Fibroblast of the aortic adventitia (primary cell): ENCODE measurements around the gene LRRC70. TPM values are rescaled to one million over a fixed set of nuclear protein-coding genes. Genes with fewer than 3 reads are reported as not detected.

Experiments used
- DNase-seq: peaks from one replicate; pipeline ENCODE4 v3.0.0-alpha.2; 2010; ENCODE audit warnings: low read depth
- H3K4me3 ChIP-seq: 2 replicates; pipeline ENCODE4 v1.5.1; 2011; ENCODE audit warnings: low read depth, mild to moderate bottlenecking, control low read depth, low read length, moderate library complexity
- total RNA-seq: library from RNA; depleted of rRNA; stranded (reverse); fragments of >200 nt; gene quantifications from 2 replicates; pipeline ENCODE4 v1.2.3, GENCODE V29; 2012; ENCODE audit warnings: low replicate concordance
- TF ChIP-seq, protein P1 (sequence below): IDR thresholded peaks from 2 replicates; pipeline ENCODE4 v1.5.1; 2011; ENCODE audit warnings: mild to moderate bottlenecking, low read length, control low read depth, inconsistent platforms; ENCODE audit not compliant: insufficient read depth

LRRC70 gene, protein sequence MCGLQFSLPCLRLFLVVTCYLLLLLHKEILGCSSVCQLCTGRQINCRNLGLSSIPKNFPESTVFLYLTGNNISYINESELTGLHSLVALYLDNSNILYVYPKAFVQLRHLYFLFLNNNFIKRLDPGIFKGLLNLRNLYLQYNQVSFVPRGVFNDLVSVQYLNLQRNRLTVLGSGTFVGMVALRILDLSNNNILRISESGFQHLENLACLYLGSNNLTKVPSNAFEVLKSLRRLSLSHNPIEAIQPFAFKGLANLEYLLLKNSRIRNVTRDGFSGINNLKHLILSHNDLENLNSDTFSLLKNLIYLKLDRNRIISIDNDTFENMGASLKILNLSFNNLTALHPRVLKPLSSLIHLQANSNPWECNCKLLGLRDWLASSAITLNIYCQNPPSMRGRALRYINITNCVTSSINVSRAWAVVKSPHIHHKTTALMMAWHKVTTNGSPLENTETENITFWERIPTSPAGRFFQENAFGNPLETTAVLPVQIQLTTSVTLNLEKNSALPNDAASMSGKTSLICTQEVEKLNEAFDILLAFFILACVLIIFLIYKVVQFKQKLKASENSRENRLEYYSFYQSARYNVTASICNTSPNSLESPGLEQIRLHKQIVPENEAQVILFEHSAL
- 1.2 and 1.6 TPM in 2 replicates for total RNA-seq

DNA sequence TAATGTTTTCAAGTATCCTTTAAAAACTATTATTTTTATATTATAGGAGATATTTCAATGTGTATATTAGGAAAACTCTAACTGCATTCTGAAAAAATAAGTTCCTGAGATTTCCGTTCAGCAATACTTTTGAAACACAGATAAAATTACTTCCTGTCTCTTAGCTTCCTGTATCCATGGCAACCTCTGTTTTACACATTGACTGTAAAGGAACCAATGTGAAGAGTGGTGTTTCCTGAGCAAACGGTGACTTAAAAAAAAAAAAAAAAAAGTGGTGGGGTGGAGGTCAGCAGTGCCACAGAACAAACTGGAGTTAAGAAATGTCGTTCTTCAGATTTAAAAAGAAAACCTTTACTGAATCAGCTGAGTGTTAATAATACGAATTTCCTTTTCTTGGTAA is at the start of gene LRRC70:
Gene LRRC70, plus strand, starts transcription at position 280 of the 400 bp plus-strand sequence. CDS start 620 bp downstream, outside the sequence.
- no peak within 1 kb of the TSS for H3K4me3 ChIP-seq
- peak; percentile 35 for DNase-seq
- TF ChIP-seq, protein P1, sequence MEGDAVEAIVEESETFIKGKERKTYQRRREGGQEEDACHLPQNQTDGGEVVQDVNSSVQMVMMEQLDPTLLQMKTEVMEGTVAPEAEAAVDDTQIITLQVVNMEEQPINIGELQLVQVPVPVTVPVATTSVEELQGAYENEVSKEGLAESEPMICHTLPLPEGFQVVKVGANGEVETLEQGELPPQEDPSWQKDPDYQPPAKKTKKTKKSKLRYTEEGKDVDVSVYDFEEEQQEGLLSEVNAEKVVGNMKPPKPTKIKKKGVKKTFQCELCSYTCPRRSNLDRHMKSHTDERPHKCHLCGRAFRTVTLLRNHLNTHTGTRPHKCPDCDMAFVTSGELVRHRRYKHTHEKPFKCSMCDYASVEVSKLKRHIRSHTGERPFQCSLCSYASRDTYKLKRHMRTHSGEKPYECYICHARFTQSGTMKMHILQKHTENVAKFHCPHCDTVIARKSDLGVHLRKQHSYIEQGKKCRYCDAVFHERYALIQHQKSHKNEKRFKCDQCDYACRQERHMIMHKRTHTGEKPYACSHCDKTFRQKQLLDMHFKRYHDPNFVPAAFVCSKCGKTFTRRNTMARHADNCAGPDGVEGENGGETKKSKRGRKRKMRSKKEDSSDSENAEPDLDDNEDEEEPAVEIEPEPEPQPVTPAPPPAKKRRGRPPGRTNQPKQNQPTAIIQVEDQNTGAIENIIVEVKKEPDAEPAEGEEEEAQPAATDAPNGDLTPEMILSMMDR, result no peak

DNA sequence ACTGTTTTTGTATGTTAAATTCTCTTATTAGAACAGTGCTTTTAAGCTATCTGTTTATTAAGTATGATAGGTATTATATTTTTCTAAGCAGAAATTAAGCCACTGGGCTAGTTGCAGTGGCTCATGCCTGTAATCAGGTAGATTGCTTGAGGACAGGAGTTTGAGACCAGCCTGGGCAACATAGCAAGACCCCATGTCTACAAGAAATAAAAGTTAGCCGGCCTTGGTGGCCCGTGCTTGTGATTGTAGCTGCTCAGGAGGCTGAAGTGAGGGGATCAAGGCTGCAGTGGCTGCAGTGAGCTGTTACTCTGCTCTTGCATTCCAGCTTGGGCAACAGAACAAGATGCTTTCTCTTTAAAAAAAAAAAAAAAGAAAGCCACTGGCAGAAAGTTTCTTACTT is 45.0 kb upstream of the LRRC70 start:
- TF ChIP-seq, protein P1, result no peak
- H3K4me3 ChIP-seq, result no peak overlapping the region
- no peak for DNase-seq

DNA sequence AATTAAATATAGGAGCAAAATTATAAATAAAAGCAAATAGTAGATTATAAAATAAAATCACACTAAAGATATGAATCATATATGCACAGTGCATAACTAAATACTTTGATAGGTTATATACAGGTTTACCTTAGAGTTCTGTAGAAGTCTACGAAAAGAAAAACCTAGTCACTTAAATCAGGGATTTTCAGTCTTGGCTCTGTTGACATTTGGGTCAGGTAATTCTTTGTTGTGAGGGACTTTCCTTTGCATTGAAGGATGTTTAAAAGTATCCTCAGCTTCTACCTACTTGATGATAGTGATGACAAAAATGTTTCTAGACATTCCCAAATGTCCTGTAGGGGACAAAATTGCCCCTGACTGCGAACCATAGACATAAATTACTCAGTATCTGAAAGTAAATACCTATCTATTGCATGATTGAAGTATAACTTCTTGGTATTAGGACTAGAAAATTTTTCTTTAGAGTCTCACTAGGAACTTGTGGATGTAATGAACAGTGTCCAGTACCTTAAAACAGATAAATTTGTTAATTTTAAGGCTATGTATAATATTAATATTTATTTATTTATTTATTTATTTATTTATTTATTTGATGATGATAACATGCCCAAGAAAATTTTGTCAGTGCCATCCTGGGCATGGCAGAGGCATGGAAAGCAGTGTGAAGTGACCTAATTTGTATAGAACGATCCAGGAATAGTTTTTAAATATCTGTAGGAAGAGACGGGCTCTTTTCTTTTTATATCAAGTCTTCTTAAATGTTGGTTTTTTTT is 44.0 kb upstream of the LRRC70 start:
- no peak overlapping the region for H3K4me3 ChIP-seq
- TF ChIP-seq, protein P1, result no peak
- DNase-seq, result no peak

DNA sequence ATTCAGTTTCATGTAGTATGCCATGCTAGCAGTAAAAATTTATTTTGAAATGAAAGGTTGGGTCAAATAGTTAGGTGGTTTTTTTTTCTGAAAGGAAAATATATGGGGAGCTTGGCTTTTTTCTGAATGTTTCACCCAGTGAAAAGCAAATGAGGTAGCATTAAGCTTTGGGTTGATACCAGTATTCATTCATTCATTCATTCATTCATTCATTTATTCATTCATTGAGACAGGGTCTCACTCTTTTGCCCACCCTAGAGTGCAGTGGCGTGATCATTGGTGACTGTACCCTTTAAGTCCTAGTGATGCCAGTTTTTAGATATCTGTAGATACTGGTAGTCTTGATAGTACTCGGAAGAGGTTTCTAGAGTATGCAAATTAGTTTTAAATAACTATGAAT is 42.4 kb upstream of the LRRC70 start:
- no peak for DNase-seq
- TF ChIP-seq, protein P1, result no peak
- no peak overlapping the region for H3K4me3 ChIP-seq

GRCh38 chr5:62536783-62537182 is 41.8 kb upstream of the LRRC70 start:
- TF ChIP-seq, protein P1, result no peak
- no peak overlapping the region for H3K4me3 ChIP-seq
- no peak for DNase-seq

DNA sequence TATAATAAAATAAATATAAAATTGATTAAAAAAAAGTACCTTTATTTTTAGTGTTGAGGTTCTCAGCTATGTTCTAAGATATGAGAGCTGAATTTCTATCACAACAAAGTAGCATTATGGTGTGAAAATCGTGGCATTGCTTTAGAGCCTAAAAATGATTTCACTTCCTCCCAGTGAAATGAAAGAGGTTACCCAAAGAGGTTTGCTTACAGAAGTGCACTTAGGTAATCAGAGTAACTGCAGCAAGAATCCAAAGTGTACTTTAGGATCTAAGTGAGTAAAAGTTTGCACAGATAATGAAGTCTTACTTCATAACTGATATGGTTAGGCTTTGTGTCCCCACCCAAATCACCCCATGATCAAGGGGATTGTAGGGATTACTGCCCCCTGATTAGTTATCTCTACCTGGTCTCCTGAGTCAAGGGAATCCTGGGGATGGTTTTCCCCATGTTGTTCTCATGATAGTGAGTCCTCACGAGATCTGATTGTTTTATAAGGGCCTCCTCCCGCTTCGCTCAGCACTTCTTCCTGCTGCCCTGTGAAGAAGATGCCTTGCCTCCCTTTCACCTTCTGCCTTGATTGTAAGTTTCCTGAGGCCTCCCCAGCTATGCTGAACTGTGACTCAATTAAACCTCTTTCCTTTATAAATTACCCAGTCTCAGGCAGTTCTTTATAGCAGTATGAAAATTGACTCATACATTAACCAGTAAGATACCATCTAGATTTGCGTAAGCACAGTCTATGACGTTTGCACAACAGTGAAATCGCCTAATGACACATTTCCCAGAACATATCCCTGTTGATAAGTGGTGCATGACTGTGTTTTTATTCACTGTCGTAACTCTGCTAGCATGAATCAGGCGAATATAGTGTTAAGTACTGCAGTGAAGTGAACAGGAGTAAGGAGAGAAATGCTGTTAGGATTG is 40.3 kb upstream of the LRRC70 start:
- DNase-seq, result peak; percentile 77
- TF ChIP-seq, protein P1, result no peak
- no peak overlapping the region for H3K4me3 ChIP-seq
